NCI-H524 (cell line): ENCODE measurements around the gene TSC22D4.
"Not testable (repeated sequence)": the region's sequence is repeated elsewhere in the genome, so short reads cannot be mapped to it uniquely, and the experiment has no call there.

Source experiments
- DNase-seq, 2 experiments: peaks; one replicate each; lab custom pipeline; 2025; lab: John Stamatoyannopoulos, UW

The TSC22D4 gene

DNA sequence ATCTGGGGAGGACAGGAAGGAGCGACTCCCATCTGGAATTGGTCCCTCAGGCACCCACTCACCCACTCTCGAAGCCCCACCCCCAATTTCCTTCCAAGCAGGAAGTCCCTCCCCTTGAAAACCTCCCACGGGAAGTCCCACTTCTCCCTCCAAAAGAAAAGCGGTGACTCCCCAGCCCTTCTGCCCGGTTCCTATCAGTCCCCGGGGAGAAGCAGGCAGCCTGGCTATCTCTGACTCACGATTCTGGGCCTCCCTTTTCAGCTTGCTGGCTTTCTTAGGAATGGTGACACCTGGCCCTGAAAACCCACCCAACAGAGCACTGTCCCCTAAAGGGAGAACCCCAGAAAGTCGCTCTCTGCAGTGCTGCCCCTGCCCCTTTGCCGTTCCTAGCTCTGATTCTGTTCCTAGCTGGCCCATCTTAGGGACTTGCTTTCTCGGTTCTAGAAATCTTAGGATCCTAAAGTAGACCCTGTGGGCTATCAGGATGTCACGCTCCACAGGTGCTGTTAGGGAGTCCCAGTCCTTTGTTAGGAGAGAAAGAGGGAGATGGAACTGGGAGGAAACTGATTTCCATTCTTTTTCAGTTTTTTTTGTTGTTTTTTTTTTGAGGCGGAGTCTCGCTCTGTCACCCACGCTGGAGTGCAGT, 6.0 kb downstream of the TSC22D4 start:
- no peak for DNase-seq

DNA sequence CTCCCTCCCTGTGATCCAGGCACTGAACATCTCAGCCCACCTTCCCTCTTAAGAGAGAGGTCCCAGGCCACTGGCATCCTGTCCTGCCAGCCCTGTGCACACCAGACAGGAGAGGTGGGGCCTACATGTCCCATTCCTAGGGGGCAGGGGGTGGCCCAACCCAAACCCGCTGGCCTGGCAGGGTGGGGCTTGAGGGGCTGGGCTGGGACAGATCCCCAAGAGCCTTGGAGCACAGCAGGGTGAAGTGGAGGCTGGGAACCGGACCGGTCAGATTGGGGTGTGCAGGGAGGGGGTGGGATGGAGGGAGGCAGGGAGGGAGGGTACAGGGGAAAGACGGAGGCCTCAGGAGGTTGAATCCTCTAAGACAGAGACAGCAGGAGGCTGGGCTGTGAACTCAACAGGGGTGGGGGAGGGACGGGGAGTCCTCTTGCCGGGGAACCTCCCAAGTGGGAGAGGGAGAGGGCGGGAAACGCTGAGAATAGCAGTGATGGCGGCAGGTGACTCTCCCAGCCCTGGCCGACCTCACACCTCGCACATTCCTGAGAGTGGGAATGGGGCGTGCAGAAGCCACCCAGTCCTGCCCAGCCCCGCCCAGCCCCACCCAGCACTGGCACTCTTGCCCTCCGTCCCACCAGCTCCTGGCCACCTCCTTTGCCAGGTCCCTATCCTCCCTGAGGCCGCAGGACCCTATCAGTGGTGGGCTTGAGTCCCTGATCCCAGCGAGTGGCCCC, 6.7 kb downstream of the TSC22D4 start:
- no peak for DNase-seq

DNA sequence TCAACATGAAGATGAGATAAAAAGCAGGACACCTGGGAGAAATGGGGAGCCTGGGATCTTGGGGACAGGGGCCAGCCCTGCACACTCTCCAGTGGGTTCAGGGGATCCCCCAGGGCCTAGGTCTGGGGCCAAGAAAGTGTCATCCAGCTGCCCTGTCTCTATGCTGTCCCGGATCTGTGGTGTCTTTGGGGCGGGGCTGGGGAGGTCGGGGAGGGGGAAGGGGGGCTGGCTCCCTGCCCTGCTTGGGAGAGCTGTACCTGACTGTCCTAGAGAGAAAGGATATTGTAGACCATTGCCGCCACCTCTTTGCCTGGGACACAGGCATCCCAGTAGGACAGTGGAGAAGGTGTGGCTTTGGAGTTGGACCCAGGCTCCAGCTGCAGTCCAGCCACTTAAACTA, 8.0 kb downstream of the TSC22D4 start:
- no peak for DNase-seq

DNA sequence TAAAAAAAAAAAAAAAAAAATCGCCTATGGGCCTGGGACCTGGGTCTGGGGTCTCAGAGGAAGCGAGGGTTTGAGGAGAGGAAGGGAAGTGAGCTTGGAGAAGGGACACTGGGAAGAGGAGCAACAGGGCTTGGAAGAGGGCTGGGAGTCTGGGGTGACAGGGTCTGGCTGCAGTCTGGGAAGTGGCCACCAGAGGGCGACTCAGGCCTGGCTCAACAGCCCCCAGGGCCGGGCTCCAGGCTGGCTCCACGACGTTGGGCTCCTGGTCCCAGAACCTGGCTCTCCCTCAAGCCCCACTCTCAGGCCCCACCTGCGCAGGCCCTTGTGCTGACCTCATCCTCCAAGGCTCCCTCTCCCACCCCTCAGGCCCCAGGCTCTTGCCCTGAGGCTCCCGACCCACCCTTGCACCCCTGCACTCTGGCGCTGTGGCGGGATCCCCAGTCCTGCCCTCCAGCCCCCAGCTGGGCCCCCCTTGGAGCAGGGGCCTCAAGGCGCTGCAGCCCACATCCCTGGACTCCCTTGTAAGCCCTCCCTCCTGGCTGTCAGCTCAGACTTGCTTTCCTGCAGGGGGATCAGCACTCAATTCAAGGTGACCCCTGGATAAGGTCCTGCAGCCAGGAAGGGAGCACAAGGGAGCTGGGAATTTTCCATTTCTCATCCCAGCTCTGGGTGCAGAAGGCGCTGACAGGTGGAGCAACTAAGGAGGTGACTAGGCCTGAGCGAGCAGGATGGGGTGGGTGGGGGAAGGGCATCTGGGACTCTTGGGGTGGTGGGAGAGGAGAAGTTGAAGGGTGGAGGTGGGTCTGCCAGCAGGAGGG, 9.6 kb downstream of the TSC22D4 start:
- DNase-seq = peak; percentile 17 to 63

DNA sequence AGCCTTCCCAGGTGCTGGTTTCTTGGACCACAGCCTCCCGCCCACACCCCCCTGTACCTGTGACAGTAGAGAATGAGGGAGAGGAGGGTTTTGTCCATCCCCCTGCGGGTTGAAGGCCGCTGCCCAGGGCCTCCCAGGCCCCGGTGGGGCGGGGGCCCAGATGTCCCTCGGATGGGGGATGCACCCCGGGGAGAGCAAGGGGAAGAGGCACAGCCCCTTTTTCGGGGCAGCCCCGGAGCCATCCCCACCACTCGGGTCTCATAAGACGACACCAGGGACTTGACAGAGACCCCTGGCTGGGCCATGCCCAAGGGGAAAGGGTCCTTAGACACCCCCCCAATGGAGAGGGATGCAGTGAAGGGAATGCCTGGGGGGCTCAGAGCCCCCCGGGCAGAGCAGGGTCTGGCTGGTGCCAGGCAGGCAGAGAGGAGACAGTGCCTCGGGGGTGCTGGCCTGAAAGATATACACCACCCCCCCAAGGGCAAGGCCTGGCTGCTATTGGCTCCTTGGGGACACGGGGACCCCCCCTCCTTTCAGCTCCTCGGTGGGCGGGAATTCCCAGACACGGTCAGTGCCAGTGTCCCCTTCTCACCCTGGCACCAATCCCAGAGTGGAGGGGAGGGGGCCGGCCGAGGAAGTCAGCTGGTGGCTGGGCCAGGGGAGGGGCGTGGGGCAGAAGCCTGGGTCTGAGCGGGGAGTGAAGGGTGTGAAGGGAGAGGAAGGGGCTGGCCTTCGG, 11.2 kb downstream of the TSC22D4 start:
- DNase-seq = no peak

DNA sequence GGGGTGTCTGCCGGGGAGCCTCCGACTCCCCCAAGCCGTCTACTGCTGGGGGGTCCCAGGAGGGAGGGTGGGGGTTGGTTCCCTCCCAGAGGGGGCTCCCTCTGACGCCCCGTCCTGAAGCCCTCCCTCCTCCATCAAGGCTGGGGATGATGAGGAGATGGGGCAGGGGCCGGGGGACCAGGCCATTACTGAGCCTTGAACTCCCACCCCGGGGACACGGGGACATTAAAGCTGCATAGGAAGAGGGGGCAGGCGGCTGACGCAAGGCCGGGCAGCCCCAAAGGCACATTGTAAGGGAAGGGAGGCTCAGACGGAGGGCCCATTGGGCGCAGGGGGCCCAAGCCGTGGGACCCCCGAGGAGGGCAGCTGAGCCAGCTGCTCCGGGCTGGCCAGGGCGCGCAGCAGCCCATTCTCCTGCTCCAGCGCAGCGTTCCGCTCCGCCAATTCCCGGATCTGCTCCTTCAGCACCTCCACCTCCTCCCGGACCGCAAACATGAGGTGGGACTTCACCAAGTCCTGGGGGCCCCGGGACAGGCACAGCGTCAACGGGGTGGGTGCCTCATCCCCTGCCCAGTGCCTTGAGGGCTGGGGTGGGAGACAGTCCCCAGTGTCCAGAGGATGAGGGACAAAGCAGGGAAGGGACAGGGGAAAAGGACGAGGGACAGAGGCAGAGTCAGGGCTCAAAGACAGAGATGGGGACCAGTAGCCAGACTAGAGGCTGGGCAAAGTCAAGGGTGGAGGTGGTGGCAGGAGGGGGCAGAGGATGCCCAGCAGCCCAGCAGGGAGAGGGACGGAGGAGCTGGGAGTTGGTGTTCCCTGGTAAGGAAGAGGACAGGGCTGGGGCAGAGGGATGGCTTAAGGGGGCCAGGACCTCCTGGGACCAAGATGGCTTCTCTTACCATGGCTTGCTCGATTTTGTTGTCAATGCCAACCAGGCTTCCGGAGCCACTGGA, 12.1 kb downstream of the TSC22D4 start:
- no peak for DNase-seq

DNA sequence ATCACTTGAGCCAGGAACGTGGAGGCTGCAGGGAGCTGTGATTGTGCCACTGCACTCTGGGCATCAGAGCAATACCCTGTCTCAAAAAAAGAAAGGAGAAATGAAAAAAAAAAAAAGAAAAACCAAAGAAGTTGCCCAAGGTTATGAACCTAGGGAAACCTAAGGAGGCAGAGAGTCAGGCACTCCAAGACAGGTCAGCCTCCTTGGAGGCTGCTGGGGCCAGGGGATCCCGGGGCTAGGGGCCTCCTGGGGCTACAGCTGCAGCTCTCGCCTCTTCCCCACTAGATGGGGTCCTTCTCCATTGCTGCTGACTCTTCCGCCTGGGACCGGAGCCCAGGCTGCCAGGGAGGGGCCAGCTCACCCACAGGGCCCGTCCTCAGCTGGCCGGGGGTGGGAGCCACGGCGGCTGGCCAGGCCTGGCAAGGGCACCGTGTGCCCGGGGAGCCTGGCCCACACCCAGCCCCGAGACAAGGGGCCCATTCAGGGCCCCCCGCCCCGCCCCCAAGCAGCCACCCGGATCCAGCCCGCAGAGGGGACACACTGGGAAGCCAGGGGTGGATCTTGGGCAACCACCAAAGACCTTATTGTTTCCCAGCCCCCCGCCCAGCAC, 13.2 kb downstream of the TSC22D4 start:
- DNase-seq = peak; percentile 14 to 76

DNA sequence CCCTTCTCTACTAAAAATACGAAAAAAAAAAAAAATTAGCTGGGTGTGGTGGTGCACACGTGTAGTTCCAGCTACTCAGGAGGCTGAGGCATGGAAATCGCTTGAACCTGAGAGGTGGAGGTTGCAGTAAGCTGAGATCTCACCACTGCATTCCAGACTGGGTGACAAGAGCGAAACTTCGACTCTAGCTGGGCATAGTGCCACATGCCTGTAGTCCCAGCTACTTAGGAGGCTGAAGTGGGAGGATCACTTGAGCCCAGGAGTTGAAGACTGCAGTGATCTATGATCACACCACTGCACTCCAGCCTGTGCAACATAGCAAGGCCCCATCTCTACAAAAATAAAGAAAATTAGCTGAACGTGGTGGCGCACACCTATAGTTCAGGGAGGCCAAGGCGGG, 13.7 kb downstream of the TSC22D4 start:
- no peak for DNase-seq

DNA sequence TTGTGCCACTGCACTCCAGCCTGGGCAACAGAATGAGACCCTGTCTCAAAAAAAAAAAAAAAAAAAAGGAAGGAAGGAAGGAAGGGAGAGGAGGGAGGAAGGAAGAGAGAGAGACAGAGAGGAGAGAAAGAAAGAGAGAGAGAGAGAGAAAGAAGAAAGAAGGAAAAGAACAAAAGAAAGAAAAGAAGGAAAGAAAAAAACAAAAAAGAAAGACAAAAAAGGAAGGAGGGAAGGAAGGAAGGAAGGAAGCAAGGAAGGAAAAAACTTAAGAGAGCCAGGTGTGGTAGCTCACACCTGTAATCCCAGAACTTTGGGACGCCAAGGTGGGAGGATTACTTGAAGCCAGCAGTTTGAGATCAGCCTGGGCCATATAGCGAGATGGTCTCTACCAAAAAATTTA, 14.2 kb downstream of the TSC22D4 start:
- no peak for DNase-seq

DNA sequence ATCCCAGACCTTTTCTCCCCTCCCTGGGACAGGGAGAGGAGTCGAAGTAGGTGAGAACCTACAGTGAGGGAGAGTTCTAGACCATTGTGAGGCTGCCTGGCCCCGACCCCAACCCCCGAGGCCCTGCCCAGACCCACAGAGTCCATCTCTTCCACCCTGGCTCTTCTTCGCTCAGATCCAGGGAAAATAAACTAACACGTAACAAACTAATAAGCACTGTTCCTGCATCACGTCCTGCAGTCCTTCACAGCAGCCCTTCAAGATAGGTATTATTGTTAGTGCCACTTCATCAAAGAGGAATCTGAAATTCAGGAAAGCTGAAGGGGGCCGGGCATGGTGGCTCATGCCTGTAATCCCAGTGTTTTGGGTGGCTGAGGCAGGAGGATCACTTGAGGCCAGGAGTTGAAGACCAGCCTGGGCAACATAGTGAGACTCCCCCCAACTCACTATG, 14.8 kb downstream of the TSC22D4 start, which contains the start of gene SPACDR:
TSS of gene SPACDR (minus strand) at position 51 of the 451 bp plus-strand sequence. CDS start 235 bp downstream, outside the sequence.
- no peak for DNase-seq

DNA sequence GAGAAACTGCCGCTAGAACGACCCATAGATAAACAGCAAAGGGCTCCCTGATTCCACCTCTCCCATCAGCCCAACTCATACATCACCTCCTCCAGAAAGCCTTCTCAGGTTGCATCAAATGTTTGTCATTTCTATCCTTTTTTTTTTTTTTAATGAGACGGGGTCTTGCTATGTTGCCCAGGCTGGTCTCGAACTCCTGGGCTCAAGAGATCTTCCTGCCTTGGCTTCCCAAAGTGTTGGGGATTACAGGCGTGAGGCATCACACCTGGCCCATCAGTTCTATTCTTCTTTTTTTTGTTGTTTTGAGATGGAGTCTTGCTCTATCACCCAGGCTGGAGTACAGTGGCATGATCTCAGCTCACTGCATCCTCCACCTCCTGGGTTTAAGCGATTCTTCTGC, 22.0 kb downstream of the TSC22D4 start:
- no peak for DNase-seq

DNA sequence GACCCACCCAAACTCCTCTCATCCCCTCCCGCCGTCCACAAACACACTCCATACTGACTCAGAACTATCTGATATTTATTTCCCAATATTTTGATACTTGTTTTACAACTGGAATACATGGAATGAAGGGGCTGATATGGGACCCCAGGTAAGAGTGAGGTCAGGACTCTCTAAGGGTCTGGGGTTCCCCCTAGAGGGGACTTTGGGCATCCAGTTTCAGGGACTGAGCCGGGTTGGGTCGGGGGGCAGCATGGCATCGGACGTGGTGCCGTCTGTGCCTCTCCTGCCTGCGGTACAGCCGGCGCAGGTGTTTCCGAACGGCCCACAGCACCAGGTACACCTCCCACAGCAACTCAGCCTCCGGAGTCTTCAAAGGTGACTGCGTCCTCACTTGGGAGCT, 22.5 kb downstream of the TSC22D4 start:
- DNase-seq = no peak

DNA sequence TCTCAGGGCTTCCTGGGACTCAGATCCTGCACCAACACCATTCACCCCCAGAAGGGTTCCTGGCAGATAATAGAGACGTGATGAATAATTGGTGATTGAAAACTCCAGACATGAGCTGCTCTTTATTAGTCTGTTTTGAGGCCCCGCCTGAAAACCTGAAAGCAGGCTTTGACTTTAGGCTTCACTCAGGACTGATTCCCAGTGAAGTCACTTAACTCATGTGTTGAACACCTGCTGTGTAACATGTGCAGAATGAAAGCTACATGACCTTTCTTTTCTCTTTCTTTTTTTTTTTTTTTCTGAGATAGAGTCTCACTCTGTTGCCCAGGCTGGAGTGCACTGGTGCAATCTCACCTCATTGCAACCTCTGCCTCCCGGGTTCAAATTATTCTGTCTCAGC, 23.8 kb downstream of the TSC22D4 start:
- DNase-seq = no peak

DNA sequence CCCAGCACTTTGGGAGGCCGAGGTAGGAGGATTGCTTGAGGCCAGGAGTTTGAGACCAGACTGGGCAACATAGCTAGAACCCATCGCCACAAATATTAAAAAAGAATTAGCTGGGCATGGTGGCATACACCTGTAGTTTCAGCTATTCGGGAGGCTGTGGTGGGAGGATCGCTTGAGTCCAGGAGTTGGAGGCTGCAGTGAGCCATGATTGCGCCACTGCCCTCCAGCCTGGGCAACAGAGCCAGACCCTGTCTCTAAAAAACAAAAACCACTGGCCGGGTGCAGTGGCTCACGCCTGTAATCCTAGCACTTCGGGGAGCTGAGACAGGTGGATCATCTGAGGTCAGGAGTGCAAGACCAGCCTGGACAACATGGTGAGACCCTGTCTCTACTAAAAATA, 25.2 kb downstream of the TSC22D4 start:
- not testable (repeated sequence) for DNase-seq

DNA sequence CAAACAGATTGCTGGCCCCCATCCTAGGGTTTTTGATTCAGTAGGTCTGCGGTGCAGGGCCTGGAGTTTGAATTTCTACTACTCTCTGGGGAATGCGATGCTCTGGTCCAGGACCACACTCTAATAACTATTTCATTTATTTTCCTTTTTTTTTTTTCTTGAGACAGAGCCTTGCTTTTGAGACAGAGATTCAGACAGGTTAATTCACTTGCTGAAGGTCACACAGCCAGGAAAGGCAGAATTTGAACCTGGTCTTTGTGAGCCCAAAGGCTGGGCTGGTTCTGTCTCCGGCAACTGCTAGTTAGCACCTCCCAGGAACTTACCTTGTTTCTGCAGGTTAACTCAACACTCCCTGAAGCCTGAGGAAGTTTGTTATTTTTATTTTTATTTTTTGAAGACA, 26.5 kb downstream of the TSC22D4 start:
- no peak for DNase-seq

DNA sequence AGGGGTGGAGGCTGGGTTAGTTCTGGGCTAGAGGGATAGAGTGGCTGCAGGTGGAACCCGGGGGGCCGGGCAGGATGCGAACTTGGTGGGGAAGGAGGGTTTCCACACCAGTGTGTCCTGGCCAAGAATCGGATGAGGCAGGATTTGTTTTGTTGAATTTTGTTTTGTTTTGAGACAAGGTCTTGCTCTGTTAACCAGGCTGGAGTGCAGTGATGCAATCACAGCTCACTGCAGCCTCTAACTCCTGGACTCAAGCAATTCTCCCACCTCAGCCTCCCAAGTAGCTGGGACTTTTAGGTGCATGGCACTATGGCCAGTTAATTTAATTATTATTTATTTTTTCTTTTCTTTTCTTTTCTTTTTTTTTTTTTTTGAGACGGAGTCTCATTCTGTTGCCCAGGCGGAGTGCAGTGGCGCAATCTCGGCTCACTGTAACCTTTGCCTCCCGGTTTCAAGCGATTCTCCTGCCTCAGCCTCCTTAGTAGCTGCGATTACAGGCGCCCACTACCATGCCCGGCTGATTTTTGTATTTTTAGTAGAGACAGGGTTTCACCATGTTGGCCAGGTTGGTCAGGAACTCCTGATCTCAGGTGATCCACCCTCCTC, 29.7 kb downstream of the TSC22D4 start:
- DNase-seq = no peak

DNA sequence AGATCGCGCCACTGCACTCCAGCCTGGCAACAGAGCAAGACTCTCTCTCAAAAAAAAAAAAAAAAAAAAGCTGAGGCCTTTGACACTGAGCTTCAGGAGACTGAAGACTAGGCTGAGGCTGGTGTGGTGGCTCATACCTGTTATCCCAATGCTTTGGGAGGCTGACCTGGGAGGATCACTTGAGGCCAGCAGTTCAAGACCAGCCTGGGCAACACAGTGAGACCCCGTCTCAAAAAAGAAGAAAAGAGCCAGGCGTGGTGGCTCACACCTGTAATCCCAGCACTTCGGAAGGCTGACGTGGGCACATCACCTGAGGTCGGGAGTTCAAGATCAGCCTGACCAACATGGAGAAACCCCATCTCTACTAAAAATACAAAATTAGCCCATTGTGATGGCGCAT, 31.7 kb downstream of the TSC22D4 start:
- not testable (repeated sequence) for DNase-seq

DNA sequence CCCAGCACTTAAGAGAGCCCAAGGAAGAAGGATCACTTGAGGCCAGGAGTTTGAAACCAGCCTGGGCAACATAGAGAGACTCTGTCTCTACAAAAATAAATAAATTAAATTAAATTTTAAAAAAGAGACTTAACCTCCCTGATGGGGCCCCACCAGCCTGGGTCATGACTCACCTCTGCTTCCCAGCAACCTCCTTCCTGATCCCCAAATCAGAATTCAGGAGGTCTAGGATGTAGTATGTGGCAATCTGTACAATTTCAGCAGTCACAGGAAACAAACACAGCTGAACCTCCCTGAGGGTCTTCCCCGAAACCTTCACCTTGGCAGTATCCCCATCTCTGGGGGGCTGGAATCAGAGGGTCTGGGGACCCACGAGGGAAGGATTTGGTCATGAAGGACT, 33.0 kb downstream of the TSC22D4 start:
- DNase-seq = no peak

DNA sequence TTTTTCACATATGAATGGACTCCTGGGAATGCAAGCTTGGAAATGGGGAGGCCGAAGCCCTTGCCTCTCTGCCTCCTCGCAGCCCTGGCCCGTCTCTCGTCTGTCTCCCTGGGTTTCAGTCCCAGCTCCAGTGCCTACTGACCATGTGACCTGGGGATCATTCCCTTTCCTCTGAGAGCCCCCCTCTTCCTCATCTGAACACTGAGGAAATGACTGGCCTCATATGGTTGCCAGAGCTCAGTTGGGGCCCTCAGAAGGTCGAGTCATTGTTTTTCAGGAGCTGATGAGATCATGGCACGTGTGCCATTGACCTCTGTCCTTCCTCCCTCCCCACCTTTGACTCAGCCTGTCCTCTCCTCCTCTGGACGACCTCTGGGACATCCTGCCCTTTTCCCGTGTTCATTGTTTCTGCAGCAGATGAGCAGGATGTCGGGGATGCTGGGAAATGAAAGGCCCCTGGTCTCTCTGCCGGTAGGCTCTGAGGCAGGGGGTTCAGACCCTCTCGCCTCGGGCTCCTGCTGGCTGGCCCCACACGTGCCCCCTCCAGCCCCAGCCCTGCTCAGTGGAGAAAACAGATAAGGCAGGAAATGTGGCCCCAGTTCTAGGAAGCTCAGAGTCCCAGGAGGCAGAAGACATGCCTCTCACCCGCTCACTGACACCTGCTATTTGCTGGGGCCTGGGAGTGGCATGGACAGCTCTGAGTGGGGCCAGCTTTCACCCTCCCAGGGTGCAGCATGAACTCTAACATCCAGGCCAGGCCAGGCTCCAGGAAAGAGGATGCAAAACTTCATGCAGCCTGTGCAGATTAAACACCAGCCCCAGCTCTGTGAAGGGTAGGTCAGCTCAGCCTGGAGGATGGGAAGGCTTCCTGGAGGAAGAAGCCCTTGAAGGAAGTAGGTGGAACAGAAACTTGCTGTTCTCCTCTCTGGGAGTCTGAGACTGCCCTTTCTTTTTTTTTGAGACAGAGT, 34.4 kb downstream of the TSC22D4 start:
- no peak for DNase-seq
